Brain microvascular endothelial cell (primary cell): ENCODE data around the gene CAMK1D.

Source experiments
- DNase-seq: peaks from one replicate; pipeline ENCODE4 v3.0.0-alpha.2; 2020
- H3K27ac ChIP-seq: fragments of 250-450 bp; sonication (Bioruptor Pico); 2 replicates; pipeline ENCODE4 v1.5.1; 2020; ENCODE audit warnings: mild to moderate bottlenecking, moderate library complexity
- H3K27me3 ChIP-seq: fragments of 250-450 bp; sonication (Bioruptor Pico); replicated peaks from 2 replicates; pipeline ENCODE4 v1.5.1; 2020; ENCODE audit warnings: mild to moderate bottlenecking
- H3K36me3 ChIP-seq: fragments of 250-450 bp; sonication (Bioruptor Pico); replicated peaks from 2 replicates; pipeline ENCODE4 v1.5.1; 2020; ENCODE audit warnings: mild to moderate bottlenecking
- H3K4me3 ChIP-seq: 2 replicates; pipeline ENCODE4 v1.5.1; 2011; ENCODE audit warnings: low read depth, mild to moderate bottlenecking, control low read depth, low read length, moderate library complexity
- in situ Hi-C: cut with HindIII; loops from 2 replicates; pipeline ENCODE4 v1.10.0; 2017; ENCODE audit warnings: low sequenced_read_pairs, low pct_ligation_motif_present
- TF ChIP-seq, protein P1 (sequence below): IDR thresholded peaks from 2 replicates; pipeline ENCODE4 v1.5.1; 2011; ENCODE audit warnings: low read depth, mild to moderate bottlenecking, moderate library complexity, low read length, control low read depth, inconsistent platforms; ENCODE audit errors: missing control alignments

Gene CAMK1D

DNA sequence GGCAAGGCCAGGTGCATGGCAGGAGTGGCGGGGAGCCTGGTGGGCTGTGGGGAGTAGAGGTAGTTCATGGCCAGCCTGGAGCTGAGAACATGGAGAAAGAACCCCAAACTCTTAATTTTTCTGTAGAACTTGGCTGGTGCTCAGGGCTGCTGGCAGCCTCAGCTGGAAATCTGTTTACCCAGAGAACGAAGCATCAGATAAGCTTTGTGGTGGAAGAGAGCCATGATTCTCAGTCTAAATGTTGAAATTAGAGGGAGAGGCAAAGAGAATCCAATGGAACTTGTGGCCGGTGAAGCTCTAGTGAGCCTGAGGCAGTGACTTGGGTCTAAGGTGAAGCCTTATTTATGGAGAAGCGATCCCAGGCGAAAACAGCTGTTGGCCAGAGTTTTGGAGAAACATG is 525.8 kb downstream of the CAMK1D start:
- Histone ChIP-seq H3K36me3 (no peaks in the 10 kb centered on the region), H3K4me3 (no peak overlapping the region), H3K27me3 (no peaks in the 10 kb centered on the region), H3K27ac (no peak overlapping the region)
- TF ChIP-seq, protein P1, sequence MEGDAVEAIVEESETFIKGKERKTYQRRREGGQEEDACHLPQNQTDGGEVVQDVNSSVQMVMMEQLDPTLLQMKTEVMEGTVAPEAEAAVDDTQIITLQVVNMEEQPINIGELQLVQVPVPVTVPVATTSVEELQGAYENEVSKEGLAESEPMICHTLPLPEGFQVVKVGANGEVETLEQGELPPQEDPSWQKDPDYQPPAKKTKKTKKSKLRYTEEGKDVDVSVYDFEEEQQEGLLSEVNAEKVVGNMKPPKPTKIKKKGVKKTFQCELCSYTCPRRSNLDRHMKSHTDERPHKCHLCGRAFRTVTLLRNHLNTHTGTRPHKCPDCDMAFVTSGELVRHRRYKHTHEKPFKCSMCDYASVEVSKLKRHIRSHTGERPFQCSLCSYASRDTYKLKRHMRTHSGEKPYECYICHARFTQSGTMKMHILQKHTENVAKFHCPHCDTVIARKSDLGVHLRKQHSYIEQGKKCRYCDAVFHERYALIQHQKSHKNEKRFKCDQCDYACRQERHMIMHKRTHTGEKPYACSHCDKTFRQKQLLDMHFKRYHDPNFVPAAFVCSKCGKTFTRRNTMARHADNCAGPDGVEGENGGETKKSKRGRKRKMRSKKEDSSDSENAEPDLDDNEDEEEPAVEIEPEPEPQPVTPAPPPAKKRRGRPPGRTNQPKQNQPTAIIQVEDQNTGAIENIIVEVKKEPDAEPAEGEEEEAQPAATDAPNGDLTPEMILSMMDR, result no peak
- DNase-seq, result no peak
- in situ Hi-C loops, result no loop called here

DNA sequence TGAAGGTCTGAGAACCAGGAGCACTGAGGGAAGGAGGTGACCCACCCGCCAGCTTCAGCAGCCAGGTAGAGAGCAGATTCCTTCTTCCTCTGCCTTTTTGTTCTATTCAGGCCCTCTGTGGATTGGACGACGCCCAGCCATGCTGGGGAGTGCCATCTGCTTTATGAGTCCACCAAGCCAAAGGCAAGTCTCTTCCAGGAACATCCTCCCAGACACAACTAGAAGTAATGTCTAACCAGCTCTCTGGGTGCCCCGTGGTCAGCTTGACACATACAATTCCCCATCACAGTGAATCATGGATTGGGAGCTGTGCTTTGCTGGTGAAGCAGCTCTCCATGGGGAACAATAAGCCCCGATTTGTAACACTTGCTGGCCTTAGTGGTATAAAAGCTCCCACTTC is 526.9 kb downstream of the CAMK1D start:
- no peak for DNase-seq
- H3K4me3 ChIP-seq, result no peak overlapping the region
- no peaks in the 10 kb centered on the region for H3K36me3 ChIP-seq
- H3K27ac ChIP-seq, result no peak overlapping the region
- TF ChIP-seq, protein P1, result no peak
- H3K27me3 ChIP-seq, result no peaks in the 10 kb centered on the region
- in situ Hi-C loops, result no loop called here

DNA sequence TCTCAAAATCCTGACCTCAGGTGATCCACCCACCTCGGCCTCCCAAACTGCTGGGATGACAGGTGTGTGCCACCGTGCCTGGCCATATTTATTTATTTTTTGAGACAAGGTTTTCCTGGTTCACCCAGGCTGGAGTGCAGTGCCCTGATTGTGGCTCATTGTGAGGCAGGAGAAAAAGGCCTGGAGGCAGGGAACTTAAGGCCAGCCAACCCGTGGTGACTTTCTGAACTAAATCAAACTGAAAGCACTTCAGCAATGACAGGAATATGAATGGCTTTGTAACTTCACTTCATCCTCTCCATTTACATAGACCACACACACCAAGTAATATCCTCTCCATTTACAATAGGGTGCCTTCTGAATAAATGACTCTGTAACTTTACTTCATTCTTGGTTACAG is 527.8 kb downstream of the CAMK1D start:
- in situ Hi-C loops, result no loop called here
- no peak for DNase-seq
- TF ChIP-seq, protein P1, result no peak

DNA sequence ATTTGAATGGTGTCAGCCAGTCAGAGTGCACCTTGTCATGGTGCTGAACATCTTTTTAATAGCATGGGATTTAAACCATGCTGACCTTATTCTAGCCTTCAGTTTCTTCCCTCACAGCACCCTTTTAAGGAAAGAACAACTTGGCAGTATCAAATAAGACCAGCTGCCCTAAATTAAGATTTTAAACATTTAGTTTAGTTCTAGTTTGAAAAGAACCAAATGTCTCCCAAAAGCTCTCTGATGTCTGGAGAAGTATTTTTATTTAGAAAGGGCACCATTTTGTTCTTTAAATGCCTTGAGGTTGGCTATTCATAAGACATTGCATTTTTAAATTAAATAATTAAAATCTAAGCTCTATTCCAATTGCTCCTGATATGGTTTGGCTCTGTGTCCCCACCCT is 531.1 kb downstream of the CAMK1D start:
- no peaks in the 10 kb centered on the region for H3K27me3 ChIP-seq
- H3K36me3 ChIP-seq, result no peaks in the 10 kb centered on the region
- DNase-seq, result no peak
- TF ChIP-seq, protein P1, result no peak
- in situ Hi-C loops, result no loop called here
- H3K27ac ChIP-seq, result no peak overlapping the region
- no peak overlapping the region for H3K4me3 ChIP-seq

More for the DNA sequence above, 527.8 kb downstream of the CAMK1D start:
- Histone ChIP-seq H3K36me3 (no peaks in the 10 kb centered on the region), H3K4me3 (no peak overlapping the region), H3K27ac (no peak overlapping the region), H3K27me3 (no peaks in the 10 kb centered on the region)

DNA sequence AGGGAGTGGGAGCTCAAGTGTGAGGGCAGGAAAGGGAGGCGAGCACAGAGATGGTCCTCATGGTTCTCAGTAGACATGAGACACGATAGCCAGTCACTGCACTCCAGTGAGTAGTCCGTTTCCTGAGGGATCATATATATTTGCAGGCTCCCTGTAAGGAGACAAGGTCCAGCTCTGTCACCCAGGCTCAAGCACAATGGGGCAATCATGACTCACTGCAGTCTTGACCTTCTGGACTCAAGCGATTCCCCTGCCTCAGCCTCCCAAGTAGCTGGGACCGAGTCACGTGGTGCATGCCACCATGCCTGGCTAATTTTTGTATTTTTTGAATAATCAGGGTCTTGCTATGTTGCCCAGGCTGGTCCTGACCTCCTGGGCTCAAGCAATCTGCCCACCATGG is 535.5 kb downstream of the CAMK1D start:
- Histone ChIP-seq H3K27ac (no peak overlapping the region), H3K4me3 (no peak overlapping the region), H3K27me3 (no peaks in the 10 kb centered on the region), H3K36me3 (no peaks in the 10 kb centered on the region)
- DNase-seq, result no peak
- in situ Hi-C loops, result no loop called here
- TF ChIP-seq, protein P1, result no peak
